Hepatocyte (in vitro differentiated cells): ENCODE measurements around the gene ZNF415. TPM values are rescaled to one million over a fixed set of nuclear protein-coding genes. Genes with fewer than 3 reads are reported as not detected.
A peak's percentile ranks its signal among the peaks of the same experiment; 100 is the strongest.
"Not testable (repeated sequence)": the region's sequence is repeated elsewhere in the genome, so short reads cannot be mapped to it uniquely, and the experiment has no call there.

Experiments
- DNase-seq: peaks from one replicate; pipeline ENCODE4 v3.0.0-alpha.2; 2016; ENCODE audit warnings: low spot score
- H2AFZ ChIP-seq: fragments of 200-600 bp; sonication (generic); 2 replicates; pipeline ENCODE4 v1.6.0; 2016; ENCODE audit warnings: antibody characterized with exemption, mild to moderate bottlenecking
- H3K27ac ChIP-seq: fragments of 200-600 bp; sonication (generic); 2 replicates; pipeline ENCODE4 v1.5.1; 2016; ENCODE audit warnings: mild to moderate bottlenecking
- H3K27me3 ChIP-seq: fragments of 200-600 bp; sonication (generic); 2 replicates; pipeline ENCODE4 v1.6.1; 2016
- H3K36me3 ChIP-seq: fragments of 200-600 bp; sonication (generic); replicated peaks from 2 replicates; pipeline ENCODE4 v1.5.1; 2016; ENCODE audit warnings: low read depth; ENCODE audit not compliant: insufficient read depth
- H3K4me1 ChIP-seq: fragments of 200-600 bp; sonication (generic); 2 replicates; pipeline ENCODE4 v1.5.1; 2016; ENCODE audit warnings: mild to moderate bottlenecking, moderate library complexity; ENCODE audit not compliant: insufficient read depth
- H3K4me2 ChIP-seq: fragments of 200-600 bp; sonication (generic); 2 replicates; pipeline ENCODE4 v1.6.0; 2016
- H3K4me3 ChIP-seq: fragments of 200-600 bp; sonication (generic); 2 replicates; pipeline ENCODE4 v1.5.1; 2016; ENCODE audit warnings: mild to moderate bottlenecking
- H3K79me2 ChIP-seq: fragments of 200-600 bp; sonication (generic); 2 replicates; pipeline ENCODE4 v1.6.0; 2017; ENCODE audit warnings: mild to moderate bottlenecking
- H3K9me2 ChIP-seq: fragments of 200-600 bp; sonication (generic); replicated peaks from 2 replicates; pipeline ENCODE4 v1.6.0; 2017; ENCODE audit warnings: mild to moderate bottlenecking; ENCODE audit not compliant: insufficient read depth
- H3K9me3 ChIP-seq: fragments of 200-600 bp; sonication (generic); 2 replicates; pipeline ENCODE4 v1.5.1; 2016; ENCODE audit warnings: low read depth, mild to moderate bottlenecking
- H4K20me1 ChIP-seq: fragments of 200-600 bp; sonication (generic); 2 replicates; pipeline ENCODE4 v1.6.0; 2016; ENCODE audit warnings: mild to moderate bottlenecking; ENCODE audit not compliant: insufficient read depth, poor library complexity, severe bottlenecking
- EZH2 ChIP-seq: fragments of 200-600 bp; sonication (generic); IDR thresholded peaks from 2 replicates; pipeline ENCODE4 v1.6.1; 2016; ENCODE audit warnings: antibody characterized with exemption, mild to moderate bottlenecking, borderline replicate concordance
- EZH2phosphoT487 ChIP-seq: fragments of 200-600 bp; sonication (generic); IDR thresholded peaks from one replicate; pipeline ENCODE4 v1.6.1; 2018; ENCODE audit warnings: antibody characterized with exemption, mild to moderate bottlenecking, low read depth, moderate library complexity; ENCODE audit not compliant: unreplicated experiment, severe bottlenecking
- WGBS: methylation state at CpG from one replicate; pipeline ENCODE4 v1.1.6; 2016; ENCODE audit warnings: low lambda C conversion rate; ENCODE audit errors: missing lambda C conversion rate; 5-methylcytosine and 5-hydroxymethylcytosine counted together
- polyA plus RNA-seq: library from polyadenylated mRNA; unstranded; fragments of >200 nt; fragmentation: Nextera tagmentation; extraction: Ambion mirVana; gene quantifications from 2 replicates; pipeline ENCODE4 v1.2.1, GENCODE V29; 2016
- total RNA-seq: library from RNA; depleted of rRNA; stranded (reverse); fragments of >200 nt; gene quantifications from 2 replicates; pipeline ENCODE4 v1.2.3, GENCODE V29; 2014
- TF ChIP-seq, protein P1 (sequence below): fragments of 200-600 bp; sonication (generic); IDR thresholded peaks from 2 replicates; pipeline ENCODE4 v1.5.1; 2016; ENCODE audit warnings: antibody characterized with exemption, mild to moderate bottlenecking; ENCODE audit not compliant: poor library complexity

ZNF415 gene
- total and polyA plus RNA-seq, 2 experiments from 2014 or later: 15.2 to 24.1 TPM

DNA sequence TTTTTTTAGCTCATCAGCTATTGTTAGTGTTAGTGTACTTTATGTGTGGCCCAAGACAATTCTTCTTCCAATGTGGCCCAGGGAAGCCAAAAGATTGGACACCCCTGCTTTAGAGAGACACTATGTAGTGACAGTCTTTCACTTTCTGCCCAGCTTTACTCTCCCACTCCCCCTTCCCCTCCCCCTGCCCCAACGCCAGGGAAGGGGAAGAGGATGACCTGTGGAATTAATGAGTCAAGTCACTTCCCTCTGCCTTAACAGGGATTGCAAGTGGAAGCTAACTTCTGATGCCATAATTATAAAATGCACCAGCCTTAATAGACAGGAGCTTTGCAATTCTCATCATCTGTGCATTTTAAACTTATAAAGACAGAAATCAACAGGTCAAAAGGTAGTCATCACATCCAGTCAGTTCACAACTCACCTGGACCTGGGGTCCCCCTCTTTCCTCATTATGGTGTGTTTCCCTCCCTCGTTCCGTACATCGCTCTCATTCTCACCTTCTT lies 1.6 kb downstream of the ZNF415 start:
- Histone ChIP-seq H3K79me2 (peaks cover 35% of the 10 kb centered on the region), H3K4me3 (no peak overlapping the region), H3K4me1 (peaks cover 21% of the 10 kb centered on the region), H2AFZ (no peak overlapping the region), H3K27ac (peak overlapping the region; percentile 87), H3K36me3 (no peaks in the 10 kb centered on the region), H3K4me2 (peak overlapping the region; percentile 94), H4K20me1 (no peaks in the 10 kb centered on the region), H3K27me3 (no peaks in the 10 kb centered on the region), H3K9me3 (no peaks in the 10 kb centered on the region), H3K9me2 (no peaks in the 10 kb centered on the region)
- TF ChIP-seq EZH2 (no peak), EZH2phosphoT487 (no peak)
- TF ChIP-seq, protein P1, sequence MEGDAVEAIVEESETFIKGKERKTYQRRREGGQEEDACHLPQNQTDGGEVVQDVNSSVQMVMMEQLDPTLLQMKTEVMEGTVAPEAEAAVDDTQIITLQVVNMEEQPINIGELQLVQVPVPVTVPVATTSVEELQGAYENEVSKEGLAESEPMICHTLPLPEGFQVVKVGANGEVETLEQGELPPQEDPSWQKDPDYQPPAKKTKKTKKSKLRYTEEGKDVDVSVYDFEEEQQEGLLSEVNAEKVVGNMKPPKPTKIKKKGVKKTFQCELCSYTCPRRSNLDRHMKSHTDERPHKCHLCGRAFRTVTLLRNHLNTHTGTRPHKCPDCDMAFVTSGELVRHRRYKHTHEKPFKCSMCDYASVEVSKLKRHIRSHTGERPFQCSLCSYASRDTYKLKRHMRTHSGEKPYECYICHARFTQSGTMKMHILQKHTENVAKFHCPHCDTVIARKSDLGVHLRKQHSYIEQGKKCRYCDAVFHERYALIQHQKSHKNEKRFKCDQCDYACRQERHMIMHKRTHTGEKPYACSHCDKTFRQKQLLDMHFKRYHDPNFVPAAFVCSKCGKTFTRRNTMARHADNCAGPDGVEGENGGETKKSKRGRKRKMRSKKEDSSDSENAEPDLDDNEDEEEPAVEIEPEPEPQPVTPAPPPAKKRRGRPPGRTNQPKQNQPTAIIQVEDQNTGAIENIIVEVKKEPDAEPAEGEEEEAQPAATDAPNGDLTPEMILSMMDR: no peak
- DNase-seq: peak; percentile 20
- 80% methylated on average over 4 of the region's 4 CpGs for WGBS

DNA sequence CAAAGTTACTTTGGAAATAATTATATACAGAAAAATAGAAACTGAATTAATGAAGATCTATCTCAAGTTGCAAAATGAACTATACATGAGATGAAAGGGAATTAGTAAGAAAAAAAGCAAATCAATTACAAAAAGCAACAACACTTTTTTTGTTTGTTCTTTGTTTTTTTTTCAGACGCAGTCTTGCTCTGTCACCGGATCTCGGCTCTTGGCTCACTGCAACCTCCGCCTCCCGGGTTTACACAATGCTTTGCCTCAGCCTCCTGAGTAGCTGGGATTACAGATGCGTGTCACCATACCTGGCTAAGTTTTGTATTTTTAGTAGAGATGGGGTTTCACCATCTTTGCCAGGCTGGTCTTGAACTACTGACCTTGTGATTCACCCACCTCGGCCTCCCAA lies 2.2 kb downstream of the ZNF415 start:
- H2AFZ ChIP-seq: no peak overlapping the region
- H3K9me3 ChIP-seq: no peaks in the 10 kb centered on the region
- WGBS: 67% methylated on average over 7 of the region's 7 CpGs
- peaks cover 37% of the 10 kb centered on the region for H3K79me2 ChIP-seq
- no peak overlapping the region for H3K4me3 ChIP-seq
- peak overlapping the region; percentile 87 for H3K27ac ChIP-seq
- TF ChIP-seq EZH2 (no peak), EZH2phosphoT487 (no peak)
- TF ChIP-seq, protein P1: no peak
- peaks cover 25% of the 10 kb centered on the region for H3K4me1 ChIP-seq
- H3K27me3 ChIP-seq: no peaks in the 10 kb centered on the region
- peak; percentile 15 for DNase-seq
- H3K4me2 ChIP-seq: peak overlapping the region; percentile 94
- no peaks in the 10 kb centered on the region for H3K36me3 ChIP-seq
- H3K9me2 ChIP-seq: no peaks in the 10 kb centered on the region
- H4K20me1 ChIP-seq: no peaks in the 10 kb centered on the region

DNA sequence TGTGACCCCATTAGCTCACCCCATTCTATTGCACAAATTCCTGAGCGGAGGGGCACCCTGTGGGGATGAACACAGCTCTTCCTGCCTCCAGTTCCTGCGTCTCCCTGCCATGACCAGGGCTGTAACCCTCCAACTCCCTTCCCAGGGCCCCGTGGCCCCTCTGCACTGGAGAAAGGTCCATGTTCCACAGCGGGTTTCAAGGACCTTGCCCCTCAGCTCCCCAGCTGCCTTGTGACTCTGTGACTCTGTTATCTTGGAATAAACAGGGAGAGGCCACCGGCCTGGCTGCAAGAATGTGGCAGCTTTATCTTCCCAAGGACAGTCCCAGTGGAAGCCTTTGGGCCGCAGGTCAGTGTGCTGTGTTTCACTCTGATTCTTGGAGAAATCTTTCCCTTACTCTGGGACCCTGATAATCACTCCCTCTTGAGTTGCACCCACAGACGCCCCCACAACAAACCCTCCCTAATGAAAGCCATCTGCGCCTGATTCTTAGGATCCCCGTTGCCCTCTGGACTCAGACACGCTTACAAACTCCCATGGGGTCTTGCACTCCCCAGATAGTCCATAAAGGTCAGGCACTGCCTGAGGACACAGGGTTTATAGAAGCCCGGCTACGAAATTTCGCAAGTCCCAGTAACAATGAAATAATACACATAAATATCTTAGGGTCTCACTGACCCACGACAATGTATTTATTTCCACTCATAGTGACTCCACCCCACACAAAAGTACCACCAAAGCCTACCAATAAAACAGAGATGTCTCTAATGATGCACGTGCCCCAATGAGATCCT lies 5.8 kb downstream of the ZNF415 start:
- Histone ChIP-seq H3K4me1 (peaks cover 23% of the 10 kb centered on the region), H3K79me2 (peaks cover 46% of the 10 kb centered on the region), H3K27ac (peak overlapping the region; percentile 90), H3K4me2 (peak overlapping the region; percentile 43)
- H3K4me3 ChIP-seq, H3K36me3 ChIP-seq, H3K27me3 ChIP-seq, H3K9me3 ChIP-seq, H3K9me2 ChIP-seq, H4K20me1 ChIP-seq, H2AFZ ChIP-seq, DNase-seq: not testable (repeated sequence)
- 54% methylated on average over 9 of the region's 15 CpGs for WGBS

DNA sequence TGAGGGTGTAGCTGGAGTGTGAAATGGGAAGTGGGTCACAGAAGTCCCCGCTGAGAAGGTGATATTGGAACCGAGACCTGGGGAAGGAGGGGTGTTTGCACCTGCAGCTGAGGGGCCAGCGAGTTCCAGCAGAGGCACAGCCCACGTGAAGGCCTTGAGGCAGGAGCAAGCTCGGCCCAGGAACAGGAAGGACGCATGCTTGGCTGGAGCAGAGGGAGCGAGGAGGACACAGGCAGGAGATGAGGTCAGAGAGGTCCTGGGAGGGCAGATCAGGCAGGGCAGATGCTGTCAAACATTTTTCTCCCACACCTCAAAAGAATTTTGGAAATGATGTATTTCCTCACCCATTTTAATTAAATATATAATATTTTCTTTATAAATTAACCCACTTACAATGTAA lies 9.3 kb downstream of the ZNF415 start:
- Histone ChIP-seq H3K27ac (no peak overlapping the region), H3K9me2 (no peaks in the 10 kb centered on the region), H3K4me3 (no peak overlapping the region), H3K4me2 (no peak overlapping the region), H4K20me1 (no peaks in the 10 kb centered on the region), H3K4me1 (peaks cover 12% of the 10 kb centered on the region), H3K9me3 (peaks cover 3% of the 10 kb centered on the region), H3K36me3 (no peaks in the 10 kb centered on the region), H2AFZ (no peak overlapping the region), H3K79me2 (peaks cover 28% of the 10 kb centered on the region), H3K27me3 (no peaks in the 10 kb centered on the region)
- TF ChIP-seq, protein P1: no peak
- TF ChIP-seq EZH2 (no peak), EZH2phosphoT487 (no peak)
- WGBS: 94% methylated on average over 7 of the region's 7 CpGs
- DNase-seq: no peak
